Stimulated activated CD4-positive, alpha-beta T cell treated with anti-CD3 and anti-CD28 coated beads, Interleukin-4, amount 100 ng/mL, for 4 hours (primary cell): Measurements from ENCODE around the gene FRYL.
"Not testable (repeated sequence)": the region's sequence is repeated elsewhere in the genome, so short reads cannot be mapped to it uniquely, and the experiment has no call there.

Source experiments
- DNase-seq, 2 experiments: peaks; one replicate each; pipeline ENCODE4 v3.0.0-alpha.2; 2020

The FRYL gene

DNA sequence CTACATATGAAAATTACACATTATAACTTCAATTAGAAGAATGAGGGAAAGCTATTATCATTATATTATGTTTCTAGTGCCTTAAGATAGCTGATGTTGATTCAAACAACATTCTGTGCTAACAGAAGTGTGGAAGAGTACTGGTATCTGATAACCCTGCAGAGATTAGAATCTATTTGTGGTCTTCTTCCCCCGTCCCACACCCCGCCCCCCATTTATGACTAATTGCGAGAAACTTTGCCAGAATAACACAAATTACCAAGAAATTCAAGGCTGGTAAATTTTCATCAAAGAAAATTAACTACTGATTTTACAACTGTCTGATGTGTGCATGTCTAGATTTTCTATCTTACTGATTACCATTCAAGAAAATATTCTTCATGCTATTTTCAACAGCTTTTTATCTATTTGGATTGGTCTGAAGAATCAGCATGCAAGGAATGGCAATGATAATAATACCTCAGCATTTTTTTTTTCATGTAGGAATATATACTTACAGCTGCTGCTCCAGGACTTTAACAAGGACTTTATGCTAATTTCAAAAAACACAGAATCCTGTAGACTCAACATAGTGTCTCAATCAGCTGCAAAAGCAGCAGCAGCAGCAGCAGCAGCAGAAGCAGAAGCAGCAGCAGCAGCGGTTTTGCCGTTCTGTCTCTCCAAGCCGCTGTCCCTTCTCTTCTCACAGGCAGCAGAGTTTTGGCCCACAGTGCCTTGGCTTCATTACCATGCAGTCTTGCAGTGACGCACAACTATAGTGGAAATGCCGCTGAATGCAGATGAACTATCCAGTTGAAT, 126.7 kb downstream of the FRYL start:
- peak; percentile 37 to 55 for DNase-seq

GRCh38 chr4:48651914-48652313, 128.2 kb downstream of the FRYL start:
- DNase-seq = no peak

DNA sequence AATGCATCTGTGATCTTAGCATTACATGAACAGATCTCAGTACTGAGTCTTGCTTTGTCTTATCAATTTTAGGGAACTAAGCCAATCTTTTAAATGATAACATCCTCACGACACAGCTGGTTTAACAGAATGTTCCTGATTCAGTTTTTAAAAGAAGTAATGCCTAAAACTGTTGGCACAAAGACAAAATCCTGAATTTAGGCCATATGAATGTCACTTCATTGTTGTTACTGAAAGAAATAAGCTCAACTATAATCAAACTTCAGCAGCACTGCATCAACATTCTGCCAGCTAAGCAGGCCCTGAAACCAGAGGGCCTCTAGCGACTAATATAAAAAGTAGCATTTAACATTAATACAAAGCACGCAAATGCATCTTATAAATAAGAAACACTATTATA, 130.6 kb downstream of the FRYL start:
- no peak for DNase-seq

GRCh38 chr4:48645225-48645794, 134.8 kb downstream of the FRYL start:
- DNase-seq = no peak

DNA sequence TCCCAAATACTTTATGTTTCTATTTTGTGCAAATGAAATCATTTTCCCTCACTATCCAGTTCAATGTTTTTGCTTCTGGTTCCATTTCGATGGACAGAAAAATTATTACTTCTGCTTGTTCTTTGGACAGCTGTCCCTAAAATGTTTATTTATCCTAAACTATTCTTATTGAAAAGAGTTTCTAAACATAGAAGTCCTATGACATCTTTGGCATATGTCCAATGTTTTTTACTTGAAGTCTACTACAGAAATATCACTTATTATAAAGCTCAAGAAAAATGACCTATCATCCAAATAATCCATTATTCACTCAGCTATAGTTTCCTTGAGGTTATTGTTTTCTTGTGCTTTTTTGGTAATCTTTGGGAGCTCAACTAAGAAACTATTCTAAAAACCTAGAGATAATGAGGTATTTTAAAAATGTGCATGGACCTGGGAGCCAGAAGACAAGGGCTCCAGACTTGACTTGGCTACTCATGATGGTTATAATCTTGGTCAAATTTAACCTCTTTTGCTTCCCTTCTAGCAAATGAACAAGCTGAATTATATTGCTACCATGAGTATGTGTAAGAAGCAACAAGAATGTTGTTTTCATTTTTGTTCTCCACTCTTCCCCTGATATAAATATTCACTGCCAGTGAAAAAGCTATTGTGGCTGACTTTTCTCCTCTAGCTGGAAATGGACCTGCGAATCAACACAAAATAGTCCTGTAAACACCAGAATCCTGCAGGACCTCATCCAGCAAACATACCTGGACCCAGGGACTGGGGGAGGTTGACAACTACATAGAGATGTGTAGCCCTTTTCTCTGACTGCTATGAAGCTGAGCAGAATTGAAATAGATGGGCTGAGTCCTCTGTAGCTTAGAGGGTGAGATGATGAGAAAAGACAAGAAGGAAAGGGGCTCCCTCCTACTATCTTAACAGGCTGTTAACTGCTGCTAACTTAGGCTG, 137.4 kb downstream of the FRYL start:
- DNase-seq = no peak

- no peak for DNase-seq
These were observed 138.7 kb downstream of the FRYL start for GRCh38 chr4:48641401-48641800.

DNA sequence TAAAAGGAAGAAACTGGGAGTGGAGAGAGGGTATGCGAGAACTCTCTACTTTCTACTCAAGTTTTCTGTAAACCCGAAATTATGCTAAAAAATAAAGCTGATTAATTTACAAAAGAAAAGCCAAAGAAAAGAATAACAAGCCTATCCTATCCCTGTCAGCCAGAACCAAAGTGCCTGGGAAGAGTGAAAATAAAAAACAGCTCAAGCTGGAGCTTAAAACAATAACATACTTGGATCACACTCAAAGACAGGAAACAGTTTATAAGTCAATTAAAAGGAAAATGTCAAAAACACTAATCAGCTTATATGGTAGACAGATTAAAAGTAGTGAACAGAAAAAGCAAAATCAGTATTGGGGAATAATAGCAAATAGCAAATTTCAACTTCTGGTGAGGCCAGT, 139.4 kb downstream of the FRYL start:
- DNase-seq = no peak

- DNase-seq = no peak
These were observed 139.9 kb downstream of the FRYL start for GRCh38 chr4:48640225-48640624.

DNA sequence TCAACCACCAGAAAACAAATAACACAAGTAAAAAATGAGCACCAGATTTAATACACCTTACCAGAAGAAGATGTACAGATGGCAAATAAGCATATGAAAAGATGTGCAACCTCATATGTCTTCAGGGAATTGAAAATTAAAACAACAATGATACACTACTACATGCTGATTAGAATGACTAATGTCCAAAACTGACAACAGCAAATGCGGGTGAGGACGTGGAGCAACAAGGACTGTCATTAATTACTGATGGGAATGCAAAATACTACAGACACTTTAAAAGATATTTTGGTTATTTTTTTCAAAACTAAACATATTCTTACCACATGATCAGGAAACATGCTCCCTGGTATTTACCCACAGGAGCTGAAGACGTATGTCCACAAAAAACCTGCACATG, 140.3 kb downstream of the FRYL start:
- DNase-seq = no peak

DNA sequence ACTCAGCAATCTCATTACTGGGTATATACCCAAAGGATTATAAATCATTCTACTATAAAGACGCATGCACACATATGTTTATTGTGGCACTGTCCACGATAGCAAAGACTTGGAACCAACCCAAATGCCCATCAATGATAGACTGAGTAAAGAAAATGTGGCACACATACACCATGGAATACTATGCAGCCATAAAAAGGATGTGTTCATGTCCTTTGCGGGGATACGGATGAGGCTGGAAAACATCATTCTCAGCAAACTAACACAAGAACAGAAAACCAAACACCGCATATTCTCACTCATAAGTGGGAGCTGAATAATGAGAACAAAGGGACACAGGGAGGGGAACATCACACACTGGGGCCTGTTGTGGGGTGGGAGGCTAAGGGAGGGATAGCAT, 141.5 kb downstream of the FRYL start:
- DNase-seq = not testable (repeated sequence)

DNA sequence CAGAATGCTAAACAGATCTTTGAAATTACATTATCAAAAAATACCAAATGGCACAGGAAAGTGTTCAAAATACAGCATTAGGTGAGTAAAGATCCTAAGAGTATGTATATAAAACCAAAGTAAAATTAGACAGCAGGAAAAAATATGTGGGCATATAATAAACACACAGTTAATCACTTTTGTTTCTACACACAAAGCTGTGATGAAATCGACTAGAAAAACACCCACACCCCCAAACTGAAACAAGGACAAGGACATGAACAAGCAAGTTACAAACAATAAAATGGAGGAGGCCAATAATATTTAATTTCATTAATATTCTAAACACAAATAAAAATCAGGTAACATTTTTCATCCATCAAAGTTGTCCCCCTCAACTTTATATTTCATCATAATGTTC, 143.2 kb downstream of the FRYL start:
- no peak for DNase-seq

DNA sequence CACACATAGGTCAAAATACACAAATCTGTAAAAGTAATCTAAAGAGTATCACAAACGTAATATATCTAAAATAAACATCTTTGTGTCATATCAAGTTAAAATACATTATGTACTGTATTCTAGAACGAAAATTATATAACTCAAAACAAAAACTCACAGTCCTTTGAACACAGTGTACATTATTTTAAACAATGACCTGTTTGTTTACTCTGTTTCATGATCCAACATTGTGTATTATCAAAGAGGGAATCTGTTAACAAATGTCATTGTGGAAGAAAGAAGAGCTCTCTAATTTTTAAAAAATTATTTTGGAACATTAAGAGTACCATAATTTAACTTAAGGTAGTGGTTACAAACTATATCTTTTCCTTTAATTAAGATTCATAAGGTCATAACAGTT, 144.1 kb downstream of the FRYL start:
- no peak for DNase-seq

DNA sequence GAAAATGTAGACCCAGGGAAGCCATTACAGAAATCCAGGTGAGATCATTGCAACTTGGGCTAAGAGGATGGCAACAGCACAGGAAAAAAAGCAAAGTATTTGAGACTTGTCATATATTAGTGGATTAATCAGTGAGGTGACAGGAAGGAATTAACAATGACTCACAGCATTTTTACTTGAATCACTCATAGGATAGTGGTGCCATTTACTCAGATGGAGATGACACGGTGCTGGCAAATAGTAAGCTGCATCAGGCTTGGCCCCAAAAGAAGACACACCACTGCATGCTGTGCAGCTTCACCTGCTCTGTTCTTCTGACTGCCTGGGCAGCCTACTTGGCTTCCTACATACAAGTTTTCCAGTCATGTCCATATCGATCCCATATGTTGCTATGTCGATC, 144.8 kb downstream of the FRYL start:
- DNase-seq = peak in 1 of 2 experiments; percentile 23

DNA sequence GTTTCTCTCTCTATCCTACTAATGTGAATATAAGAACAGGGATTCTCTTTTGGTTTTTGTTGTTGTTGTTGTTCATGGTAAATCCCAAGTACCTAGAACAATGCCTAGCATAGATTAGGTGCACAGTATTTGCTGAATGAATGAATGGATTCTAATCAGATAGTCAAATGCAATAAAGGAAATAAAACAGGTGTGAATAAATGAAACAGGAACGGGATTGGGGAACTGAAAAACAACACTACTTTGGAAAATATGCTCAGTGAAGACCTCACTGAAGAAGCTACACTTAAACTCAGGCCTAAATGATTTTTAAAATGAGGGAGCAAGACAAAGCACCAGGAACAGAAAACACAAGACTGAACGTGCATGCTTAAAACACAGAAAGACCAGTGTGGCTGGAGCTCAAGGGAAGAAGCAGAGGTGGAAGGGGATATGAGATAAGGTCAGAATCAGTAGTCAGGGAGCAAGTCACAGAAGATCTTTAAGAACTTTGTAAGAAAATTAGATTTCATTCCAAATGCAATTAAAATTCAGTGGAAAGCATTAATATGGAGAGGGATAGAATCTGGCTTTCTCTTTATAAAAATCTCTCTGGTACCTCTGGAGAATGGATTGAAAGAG, 145.3 kb downstream of the FRYL start:
- no peak for DNase-seq

DNA sequence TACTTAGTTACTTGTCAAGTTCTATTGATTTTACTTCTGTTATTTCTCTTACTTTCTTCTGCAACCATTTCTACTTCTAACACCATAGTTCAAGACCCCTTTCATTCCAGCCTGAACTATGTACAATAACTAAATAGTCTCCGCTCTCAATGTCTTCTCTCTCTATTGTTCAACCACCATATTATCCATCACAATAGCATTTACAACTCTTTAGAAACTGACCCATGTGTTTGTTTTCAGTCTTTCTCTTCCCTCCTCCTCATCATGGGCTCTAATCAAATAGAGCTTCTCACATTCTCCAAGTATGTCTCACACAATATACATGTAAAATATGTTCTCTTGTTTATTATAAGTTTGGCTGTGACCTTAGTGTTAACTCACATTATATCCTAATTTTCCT, 146.4 kb downstream of the FRYL start:
- no peak for DNase-seq

DNA sequence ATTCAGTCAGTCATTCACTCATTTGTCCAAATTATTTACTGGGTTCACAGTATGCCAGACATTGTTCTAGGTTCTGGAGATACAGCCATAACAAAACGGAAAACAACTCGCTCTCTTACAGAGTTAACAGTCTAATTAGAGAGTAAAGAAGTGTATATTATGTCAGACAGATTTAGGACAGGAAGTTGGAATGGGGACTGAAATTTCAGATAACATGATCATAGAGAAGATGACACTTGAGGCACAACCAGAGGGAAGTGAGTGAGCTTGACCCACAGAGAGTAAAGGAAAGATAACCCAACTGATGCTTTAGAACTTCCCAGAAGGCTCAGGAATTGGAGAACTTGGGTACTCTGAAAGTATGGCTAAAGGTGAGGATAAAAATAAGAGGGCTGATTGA, 150.6 kb downstream of the FRYL start:
- no peak for DNase-seq

DNA sequence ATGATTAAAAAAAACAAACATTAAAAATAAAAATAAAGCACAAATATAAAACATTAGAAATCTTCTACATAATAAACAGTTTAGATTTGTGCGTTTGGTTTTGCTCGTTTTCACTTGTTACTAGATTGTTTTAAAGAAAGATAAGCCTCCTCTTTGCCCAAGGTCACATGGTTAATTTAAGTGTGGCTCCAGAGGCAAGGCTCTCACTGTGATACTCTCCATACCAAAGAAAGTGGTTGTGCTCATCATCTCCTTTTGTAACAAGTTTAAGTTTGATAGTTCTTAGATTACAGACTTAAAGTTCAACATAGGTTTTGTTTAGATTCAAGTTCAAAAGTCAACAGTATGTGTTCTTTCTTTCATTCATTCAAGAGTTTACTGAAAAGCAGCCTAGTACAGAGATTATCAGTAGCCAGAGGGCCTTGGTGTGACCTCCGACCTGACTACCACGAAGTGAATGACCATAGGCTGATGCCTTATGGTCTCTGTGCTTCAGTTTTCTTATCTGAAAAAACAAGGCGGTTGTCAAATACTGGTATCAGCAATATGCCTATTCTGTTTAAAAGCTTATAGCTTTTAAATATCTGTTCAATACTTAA, 156.8 kb downstream of the FRYL start:
- DNase-seq = no peak

GRCh38 chr4:48620831-48621230, 159.2 kb downstream of the FRYL start:
- DNase-seq = no peak

GRCh38 chr4:48620093-48620492, 160.0 kb downstream of the FRYL start:
- DNase-seq = no peak

DNA sequence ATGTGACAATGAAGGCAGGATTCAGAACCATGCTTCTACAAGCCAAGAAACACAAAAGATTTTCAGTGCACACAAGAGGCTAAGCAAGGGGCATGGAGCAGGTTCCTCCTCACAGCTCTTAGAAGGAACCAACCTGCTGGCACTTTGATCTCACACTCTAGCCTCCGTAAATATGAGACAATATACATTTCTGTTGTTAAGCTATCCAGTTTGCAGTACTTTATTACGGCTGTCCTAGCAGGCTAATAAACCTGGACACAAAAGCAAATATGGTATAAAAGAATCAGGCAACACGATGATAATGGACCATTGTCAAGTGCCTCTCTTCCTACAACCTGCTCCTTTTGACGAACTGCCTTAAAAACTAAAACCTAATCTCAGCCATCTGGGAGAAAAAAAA, 175.6 kb downstream of the FRYL start:
- DNase-seq = no peak

DNA sequence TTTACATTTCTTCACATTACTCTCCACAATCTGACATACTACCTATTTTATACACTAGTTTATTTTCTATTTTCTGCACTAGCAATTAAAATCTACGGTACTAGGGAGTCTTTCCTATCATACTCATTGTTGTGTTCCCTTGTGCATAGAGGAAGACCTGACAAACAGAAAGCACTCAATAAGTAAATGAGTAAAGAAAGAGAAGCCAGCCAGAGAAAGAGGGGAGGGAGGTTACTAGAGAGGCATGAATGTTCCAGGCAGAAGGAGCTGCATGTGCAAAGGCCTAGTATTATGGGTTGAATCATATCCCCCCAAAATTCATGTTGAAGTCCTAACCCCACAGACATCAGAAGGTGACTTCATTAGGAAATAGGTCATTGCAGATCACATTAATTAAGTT, 176.0 kb downstream of the FRYL start:
- no peak for DNase-seq

DNA sequence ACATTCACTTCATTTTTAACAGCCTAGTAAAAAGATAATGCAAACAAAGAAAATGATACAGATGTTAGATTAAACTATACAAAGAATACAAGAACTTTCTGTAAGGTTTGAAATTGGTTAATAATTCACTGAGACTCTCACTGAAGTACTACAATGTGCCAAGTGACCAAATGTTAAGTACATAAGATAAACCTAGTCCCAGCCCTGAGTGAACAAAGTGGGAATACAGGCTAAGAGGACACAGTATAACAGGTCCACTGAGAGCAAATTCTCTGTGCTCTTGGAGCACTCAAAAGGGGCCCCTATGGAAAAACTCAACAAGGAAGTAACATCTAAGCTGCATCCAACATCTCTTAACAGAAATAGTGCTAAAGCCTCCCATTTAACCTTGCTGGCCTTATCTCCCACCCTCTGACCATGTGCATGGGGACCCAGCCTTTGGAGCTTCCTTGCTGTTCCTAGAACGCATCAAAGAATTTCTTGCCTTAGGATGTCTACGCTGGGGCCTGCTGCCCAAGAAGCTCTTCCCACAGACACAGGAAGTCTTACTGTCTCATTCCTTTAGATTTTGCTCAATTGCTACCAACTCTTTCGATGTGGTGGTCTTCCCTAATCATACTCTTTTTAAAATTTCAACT, 176.6 kb downstream of the FRYL start:
- DNase-seq = no peak
